Measurements from ENCODE around the gene ANKMY2.
"Not testable (repeated sequence)": the region's sequence is repeated elsewhere in the genome, so short reads cannot be mapped to it uniquely, and the experiment has no call there.

Gene ANKMY2

GRCh38 chr7:16626388-16626787, 19.2 kb downstream of the ANKMY2 start:
- DNase-seq (ENCODE audit: low read depth): no peak

GRCh38 chr7:16619979-16620408, 25.6 kb downstream of the ANKMY2 start:
- no peak for DNase-seq (ENCODE audit: low read depth)

DNA sequence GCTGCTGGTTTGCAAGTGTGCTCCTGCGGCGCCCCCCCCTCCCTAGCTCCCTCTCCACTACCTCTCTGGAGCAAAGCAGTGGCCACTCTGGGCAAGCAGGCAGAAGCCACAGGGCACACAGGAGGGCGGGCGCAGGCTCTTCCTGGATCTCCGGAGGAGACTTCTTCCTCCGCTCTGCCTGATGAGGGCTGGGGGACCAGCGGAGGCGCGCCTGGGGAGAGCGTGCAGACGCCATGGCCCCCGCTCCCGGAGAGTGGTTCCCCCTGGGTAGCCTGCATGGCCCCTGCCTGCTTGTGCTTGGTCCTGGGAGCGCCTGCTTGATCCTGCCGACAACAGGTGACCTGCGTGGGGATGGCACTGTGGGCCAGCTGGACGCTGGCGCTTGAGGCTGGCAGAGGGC, 29.0 kb downstream of the ANKMY2 start:
- DNase-seq (ENCODE audit: low read depth): no peak

- no peak for DNase-seq (ENCODE audit: low read depth)
These were observed 29.4 kb downstream of the ANKMY2 start for GRCh38 chr7:16616122-16616521.

GRCh38 chr7:16615228-16615627, 30.3 kb downstream of the ANKMY2 start:
- DNase-seq (ENCODE audit: low read depth): no peak

GRCh38 chr7:16611711-16612110, 33.8 kb downstream of the ANKMY2 start:
- no peak for DNase-seq (ENCODE audit: low read depth)

DNA sequence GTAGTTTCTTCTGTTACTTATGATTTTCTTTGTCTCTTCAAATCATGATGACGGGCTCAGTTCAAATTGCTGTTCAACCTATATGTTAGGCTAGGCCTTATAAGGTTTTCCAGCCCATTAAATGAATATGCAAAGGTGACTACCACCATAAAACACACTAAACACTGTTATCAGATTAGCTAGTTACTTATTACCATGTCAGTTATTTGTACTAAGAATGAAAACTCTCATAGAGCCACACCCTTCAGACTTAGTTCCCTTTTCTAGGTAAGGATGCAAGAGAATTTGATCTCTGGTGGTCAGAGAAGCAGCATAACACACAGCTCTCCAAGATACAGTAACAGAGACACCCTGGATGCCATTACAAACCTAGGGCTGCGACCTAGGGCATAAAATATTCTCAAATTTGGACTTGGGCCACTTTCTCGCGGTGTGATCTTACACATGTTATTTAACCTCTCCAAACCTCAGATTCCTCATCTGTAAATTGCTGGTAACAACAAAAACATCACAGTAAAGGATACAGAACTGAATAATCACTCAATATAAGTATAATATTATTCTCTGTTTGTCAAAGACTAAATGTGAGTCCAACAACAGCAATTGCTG, 35.6 kb downstream of the ANKMY2 start:
- no peak for DNase-seq (ENCODE audit: low read depth)

- no peak for DNase-seq (ENCODE audit: low read depth)
These were observed 38.9 kb downstream of the ANKMY2 start for GRCh38 chr7:16606704-16607103.

DNA sequence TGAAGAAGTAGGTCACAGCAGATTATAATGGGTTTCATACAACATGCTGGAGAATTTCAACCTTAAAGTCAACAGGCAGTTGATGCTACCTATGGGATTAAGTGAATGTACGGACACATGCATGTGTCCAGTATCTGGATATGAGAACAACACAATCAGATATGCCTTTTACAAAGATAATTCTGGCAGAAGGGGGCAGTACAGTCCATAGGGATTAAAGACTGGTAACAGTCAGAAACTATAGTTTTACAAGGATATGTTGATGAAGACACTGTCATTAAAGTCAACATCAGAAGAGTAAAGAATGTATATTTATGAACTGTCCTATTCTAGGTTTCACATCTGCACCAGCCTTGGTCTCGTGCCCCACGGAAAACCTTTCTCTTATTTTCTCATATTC, 41.5 kb downstream of the ANKMY2 start:
- DNase-seq (ENCODE audit: low read depth): no peak

DNA sequence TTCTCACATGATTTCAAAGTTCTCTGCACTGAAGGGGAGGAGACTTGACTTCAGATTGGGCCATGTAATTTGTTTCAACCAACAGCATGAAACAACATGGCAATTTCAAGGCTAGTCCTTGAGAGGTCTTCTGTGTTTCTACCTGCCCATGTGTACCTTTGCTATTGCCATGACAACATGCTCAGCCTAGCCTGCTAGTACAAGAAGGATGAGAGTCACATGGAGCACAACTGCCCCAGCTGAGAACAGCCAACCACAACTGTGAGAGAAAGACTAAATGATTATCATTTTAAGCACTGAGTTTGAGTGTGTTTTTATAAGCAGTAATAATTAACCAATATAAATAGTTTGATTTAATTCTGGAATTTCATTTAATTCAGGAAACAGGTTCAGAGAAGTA, 41.9 kb downstream of the ANKMY2 start:
- DNase-seq (ENCODE audit: low read depth): no peak

DNA sequence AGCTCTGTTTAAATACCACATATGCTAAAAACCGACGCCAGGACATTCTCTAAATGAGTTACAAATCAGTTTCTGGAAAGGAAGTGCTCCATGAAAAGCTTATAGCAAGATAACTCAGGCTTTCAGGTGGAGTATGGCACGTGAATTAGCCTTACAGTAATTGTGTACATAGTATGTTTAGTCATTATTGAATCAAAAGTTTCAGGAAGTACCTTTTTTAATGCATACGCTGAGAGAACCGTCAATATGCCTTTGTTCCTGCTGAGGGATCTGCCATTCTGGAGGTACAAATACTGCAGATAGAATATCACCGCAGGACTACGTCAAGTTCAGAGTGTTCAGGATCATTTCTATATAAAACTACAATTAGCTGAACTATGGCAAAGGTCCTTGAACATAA, 45.7 kb downstream of the ANKMY2 start:
- DNase-seq (ENCODE audit: low read depth): no peak

- no peak for DNase-seq (ENCODE audit: low read depth)
These were observed 47.5 kb downstream of the ANKMY2 start for GRCh38 chr7:16598015-16598414.

GRCh38 chr7:16595596-16595995, 50.0 kb downstream of the ANKMY2 start:
- not testable (repeated sequence) for DNase-seq (ENCODE audit: low read depth)

GRCh38 chr7:16594676-16595075, 50.9 kb downstream of the ANKMY2 start:
- no peak for DNase-seq (ENCODE audit: low read depth)

- no peak for DNase-seq (ENCODE audit: low read depth)
These were observed 51.5 kb downstream of the ANKMY2 start for GRCh38 chr7:16594061-16594460.

GRCh38 chr7:16592395-16592794, 53.2 kb downstream of the ANKMY2 start:
- no peak for DNase-seq (ENCODE audit: low read depth)

GRCh38 chr7:16590424-16590823, 55.1 kb downstream of the ANKMY2 start:
- no peak for DNase-seq (ENCODE audit: low read depth)

DNA sequence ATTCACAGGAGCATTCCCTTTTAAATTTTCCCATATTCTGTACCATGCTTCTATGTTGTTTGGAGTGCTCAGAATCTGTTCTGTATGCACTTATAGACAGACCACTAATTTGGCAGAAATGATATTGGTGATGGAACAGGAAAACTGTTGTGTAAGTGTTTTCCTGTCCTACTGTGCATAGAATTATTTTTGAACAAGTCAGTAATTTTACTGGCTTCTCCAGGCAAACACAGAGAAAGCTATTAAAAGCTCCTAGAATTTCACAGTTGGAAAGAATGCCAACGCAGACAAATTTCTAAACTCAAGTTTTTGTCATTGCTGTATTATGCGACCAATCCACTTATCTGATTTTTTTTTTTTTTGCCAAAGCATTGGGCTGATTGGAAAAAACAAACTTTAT, 55.7 kb downstream of the ANKMY2 start:
- DNase-seq (ENCODE audit: low read depth): no peak

GRCh38 chr7:16587790-16588189, 57.8 kb downstream of the ANKMY2 start:
- no peak for DNase-seq (ENCODE audit: low read depth)

GRCh38 chr7:16587129-16587528, 58.4 kb downstream of the ANKMY2 start:
- DNase-seq (ENCODE audit: low read depth): no peak

GRCh38 chr7:16586081-16586874, 59.3 kb downstream of the ANKMY2 start:
- DNase-seq (ENCODE audit: low read depth): no peak

- no peak for DNase-seq (ENCODE audit: low read depth)
These were observed 60.0 kb downstream of the ANKMY2 start for GRCh38 chr7:16585540-16585939.

DNA sequence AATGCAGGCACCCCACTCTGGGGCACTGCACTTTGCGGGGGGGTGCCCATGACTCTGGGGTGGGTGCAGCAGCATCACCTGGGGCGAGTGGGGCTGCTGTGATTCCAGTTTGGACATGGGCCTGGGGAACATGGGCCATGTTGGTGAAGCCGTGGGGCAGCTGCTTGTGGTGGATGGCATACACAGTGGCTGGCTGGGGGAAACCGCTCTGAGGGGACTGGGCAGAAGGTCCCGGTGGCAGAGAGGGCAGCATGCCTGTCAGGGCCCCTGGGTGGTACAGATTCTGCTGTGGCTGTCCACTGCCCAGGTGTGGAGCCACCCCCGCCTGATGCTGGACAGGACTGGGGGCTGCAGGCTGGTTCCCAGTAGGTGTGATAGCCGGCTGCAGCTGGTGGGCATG, 61.7 kb downstream of the ANKMY2 start:
- DNase-seq (ENCODE audit: low read depth): no peak

DNA sequence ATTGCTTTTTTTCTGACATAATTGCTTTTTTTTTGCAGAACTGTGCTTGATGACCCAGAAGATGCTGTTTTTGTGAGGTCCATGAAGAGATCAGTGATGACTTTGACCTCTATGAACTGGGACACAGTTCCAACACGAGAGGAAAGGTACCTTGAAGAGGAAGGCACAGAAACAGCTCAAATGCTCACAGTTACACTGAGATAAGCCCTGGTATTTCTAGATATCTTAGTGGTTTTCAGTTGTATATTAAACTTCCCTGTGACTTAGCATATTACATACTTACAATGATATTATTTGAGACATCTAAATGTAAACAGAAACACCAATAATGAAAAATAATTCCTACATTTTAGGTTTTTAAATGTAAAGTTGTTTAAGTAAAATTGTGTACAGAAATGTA, 64.3 kb downstream of the ANKMY2 start:
- no peak for DNase-seq (ENCODE audit: low read depth)
